BLaER1 (cell line): ENCODE data around the gene ACVR2B.

Experiments used
- H3K27ac ChIP-seq: shearing (Covaris generic); formaldehyde crosslinking; 2 replicates; pipeline ENCODE4 v1.8.1; 2022
- H3K27me3 ChIP-seq: shearing (Covaris generic); formaldehyde crosslinking; 2 replicates; pipeline ENCODE4 v1.8.1; 2022
- H3K36me3 ChIP-seq: shearing (Covaris generic); formaldehyde crosslinking; 2 replicates; pipeline ENCODE4 v1.8.1; 2022
- H3K4me1 ChIP-seq: shearing (Covaris generic); formaldehyde crosslinking; 2 replicates; pipeline ENCODE4 v1.8.1; 2022
- H3K4me2 ChIP-seq: shearing (Covaris generic); formaldehyde crosslinking; 2 replicates; pipeline ENCODE4 v1.8.1; 2022
- H3K4me3 ChIP-seq: shearing (Covaris generic); formaldehyde crosslinking; 2 replicates; pipeline ENCODE4 v1.8.1; 2022
- H3K9ac ChIP-seq: shearing (Covaris generic); formaldehyde crosslinking; 2 replicates; pipeline ENCODE4 v1.8.1; 2022
- H3K9me3 ChIP-seq: shearing (Covaris generic); formaldehyde crosslinking; 2 replicates; pipeline ENCODE4 v1.8.1; 2022
- H4K20me1 ChIP-seq: shearing (Covaris generic); formaldehyde crosslinking; 2 replicates; pipeline ENCODE4 v1.8.1; 2022
- Cebpa-rat ChIP-seq: shearing (Covaris generic); IDR thresholded peaks from 2 replicates; pipeline ENCODE4 v1.8.1; 2022

ACVR2B gene

DNA sequence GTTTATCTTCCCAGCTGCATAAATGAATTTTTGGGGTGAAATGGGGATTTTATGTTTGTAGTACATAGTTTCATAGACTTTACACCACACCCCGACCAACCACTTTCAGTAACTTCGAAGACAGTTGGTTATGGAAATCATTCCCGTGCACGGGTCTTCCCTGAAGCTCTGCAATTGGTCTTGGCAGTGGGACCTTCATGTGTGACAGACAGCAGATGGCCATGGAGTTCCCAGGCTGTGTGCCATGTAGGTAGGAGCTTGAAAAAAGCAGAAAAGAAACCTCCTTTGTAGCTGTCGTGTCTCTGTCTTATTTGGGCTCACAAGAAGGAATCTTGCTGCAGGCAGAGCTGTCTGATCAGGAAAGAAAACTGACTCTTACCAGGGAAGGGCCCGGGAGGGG, 68.3 kb downstream of the ACVR2B start:
- H4K20me1 ChIP-seq, result no peaks in the 10 kb centered on the region
- TF ChIP-seq Cebpa-rat, result no peak
- H3K9ac ChIP-seq, result no peak overlapping the region
- H3K36me3 ChIP-seq, result peaks cover 54% of the 10 kb centered on the region
- H3K4me2 ChIP-seq, result no peak overlapping the region
- H3K27me3 ChIP-seq, result no peaks in the 10 kb centered on the region
- peaks cover 23% of the 10 kb centered on the region for H3K4me1 ChIP-seq
- H3K9me3 ChIP-seq, result no peaks in the 10 kb centered on the region
- no peak overlapping the region for H3K4me3 ChIP-seq
- H3K27ac ChIP-seq, result no peak overlapping the region

DNA sequence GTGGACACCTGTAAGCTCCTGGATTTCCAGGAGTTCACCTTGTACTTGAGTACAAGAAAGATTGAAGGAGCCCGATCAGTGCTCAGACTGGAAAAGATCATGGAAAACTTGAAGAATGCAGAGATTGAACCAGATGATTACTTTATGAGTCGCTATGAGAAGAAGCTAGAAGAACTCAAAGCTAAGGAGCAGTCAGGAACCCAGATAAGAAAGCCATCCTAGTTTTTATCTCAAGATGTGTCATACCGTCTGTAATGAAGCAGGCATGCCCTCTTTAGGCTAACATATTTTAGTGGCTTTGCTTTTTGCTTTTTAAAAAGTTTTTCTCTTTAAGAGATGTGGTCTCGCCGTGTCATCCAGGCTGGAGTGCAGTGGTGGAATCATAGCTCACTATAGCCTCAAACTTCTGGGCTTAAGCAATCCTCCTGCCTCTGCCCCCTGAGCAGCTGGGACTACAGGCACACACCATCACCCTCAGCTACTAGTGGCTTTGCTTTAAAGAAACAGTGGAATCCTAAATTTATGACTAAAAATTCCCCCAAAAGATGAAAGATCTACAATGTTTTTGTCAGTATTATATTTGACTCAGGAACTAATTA, 70.5 kb downstream of the ACVR2B start:
- Histone ChIP-seq H3K9ac (no peak overlapping the region), H3K36me3 (peaks cover 68% of the 10 kb centered on the region), H3K4me2 (no peak overlapping the region), H3K27ac (no peak overlapping the region), H3K27me3 (no peaks in the 10 kb centered on the region), H3K4me3 (no peak overlapping the region), H4K20me1 (no peaks in the 10 kb centered on the region; the same call in 1 of the 2 replicates), H3K4me1 (peaks cover 13% of the 10 kb centered on the region), H3K9me3 (no peaks in the 10 kb centered on the region)
- TF ChIP-seq Cebpa-rat, result no peak

DNA sequence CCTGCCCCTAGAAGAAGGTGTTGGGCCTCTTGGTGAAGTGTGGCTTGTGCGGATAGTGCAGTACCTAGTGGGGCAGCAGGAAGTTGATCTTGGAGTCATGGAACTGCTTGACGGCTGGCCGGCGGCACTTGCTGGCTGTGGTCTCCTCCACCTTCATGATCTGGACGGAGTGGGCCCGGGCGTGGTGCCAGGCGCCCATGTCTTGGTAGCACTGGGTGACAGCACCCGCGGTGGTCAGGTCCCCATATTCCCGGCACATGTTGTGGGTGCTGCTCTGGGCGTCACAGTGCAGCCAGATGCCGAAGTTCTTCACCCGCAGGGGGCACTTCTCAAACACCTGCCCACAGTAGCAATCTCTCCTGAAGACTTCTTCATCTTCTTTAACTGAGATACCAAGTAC, 73.1 kb downstream of the ACVR2B start:
- H3K4me3 ChIP-seq, result no peak overlapping the region
- no peak overlapping the region for H3K9ac ChIP-seq
- H3K4me1 ChIP-seq, result no peaks in the 10 kb centered on the region
- H3K9me3 ChIP-seq, result no peaks in the 10 kb centered on the region
- H3K4me2 ChIP-seq, result no peak overlapping the region
- peaks cover 73% of the 10 kb centered on the region for H3K36me3 ChIP-seq
- no peaks in the 10 kb centered on the region; the same call in 1 of the 2 replicates for H3K27me3 ChIP-seq
- TF ChIP-seq Cebpa-rat, result no peak
- H3K27ac ChIP-seq, result no peak overlapping the region
- no peaks in the 10 kb centered on the region; the same call in 1 of the 2 replicates for H4K20me1 ChIP-seq

DNA sequence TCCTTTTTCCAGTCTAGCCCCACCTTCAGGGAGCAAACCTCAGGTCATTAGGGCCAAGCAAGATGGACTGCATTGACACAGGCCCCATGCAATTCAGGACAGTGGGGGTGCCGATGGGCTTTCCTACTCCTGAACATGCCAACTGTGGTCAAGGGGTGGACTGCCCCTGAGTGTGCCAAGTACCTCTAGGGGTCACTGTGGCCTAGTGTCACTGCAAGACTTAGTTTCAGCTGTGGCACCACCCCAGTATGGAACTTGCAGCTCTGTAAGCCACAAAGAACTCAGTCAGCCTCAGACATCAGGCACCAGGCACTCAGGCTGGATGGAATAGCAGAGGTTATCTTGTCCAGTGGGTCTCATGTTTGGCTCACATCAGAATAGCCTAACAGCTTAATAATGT, 74.8 kb downstream of the ACVR2B start:
- no peak overlapping the region for H3K27ac ChIP-seq
- no peaks in the 10 kb centered on the region; the same call in 1 of the 2 replicates for H3K27me3 ChIP-seq
- H3K9ac ChIP-seq, result no peak overlapping the region
- no peaks in the 10 kb centered on the region; the same call in 1 of the 2 replicates for H4K20me1 ChIP-seq
- TF ChIP-seq Cebpa-rat, result no peak
- no peak overlapping the region for H3K4me3 ChIP-seq
- H3K36me3 ChIP-seq, result peaks cover 63% of the 10 kb centered on the region
- H3K4me2 ChIP-seq, result no peak overlapping the region
- H3K9me3 ChIP-seq, result no peaks in the 10 kb centered on the region
- H3K4me1 ChIP-seq, result no peaks in the 10 kb centered on the region

DNA sequence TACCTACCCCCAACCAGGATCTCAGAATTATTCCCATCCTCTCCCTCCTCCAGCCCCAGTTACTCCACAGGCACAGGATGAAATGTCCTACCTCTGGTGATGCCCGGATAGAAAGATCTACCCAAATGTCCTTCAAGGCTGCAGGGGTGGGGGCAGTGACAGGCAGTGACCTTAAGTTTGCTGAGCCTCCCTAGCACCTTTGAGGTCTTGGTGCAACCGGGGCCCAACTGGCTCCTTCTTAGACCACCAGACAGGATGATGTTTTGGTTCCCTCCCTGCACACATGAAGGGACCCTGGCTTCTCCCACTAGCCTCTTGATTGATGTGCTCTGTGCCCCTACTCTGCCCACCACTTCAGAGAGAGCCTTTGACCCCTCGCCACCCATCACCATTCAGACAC, 78.8 kb downstream of the ACVR2B start:
- Histone ChIP-seq H3K27me3 (no peaks in the 10 kb centered on the region; the same call in 1 of the 2 replicates), H3K4me2 (no peak overlapping the region)
- TF ChIP-seq Cebpa-rat, result no peak

DNA sequence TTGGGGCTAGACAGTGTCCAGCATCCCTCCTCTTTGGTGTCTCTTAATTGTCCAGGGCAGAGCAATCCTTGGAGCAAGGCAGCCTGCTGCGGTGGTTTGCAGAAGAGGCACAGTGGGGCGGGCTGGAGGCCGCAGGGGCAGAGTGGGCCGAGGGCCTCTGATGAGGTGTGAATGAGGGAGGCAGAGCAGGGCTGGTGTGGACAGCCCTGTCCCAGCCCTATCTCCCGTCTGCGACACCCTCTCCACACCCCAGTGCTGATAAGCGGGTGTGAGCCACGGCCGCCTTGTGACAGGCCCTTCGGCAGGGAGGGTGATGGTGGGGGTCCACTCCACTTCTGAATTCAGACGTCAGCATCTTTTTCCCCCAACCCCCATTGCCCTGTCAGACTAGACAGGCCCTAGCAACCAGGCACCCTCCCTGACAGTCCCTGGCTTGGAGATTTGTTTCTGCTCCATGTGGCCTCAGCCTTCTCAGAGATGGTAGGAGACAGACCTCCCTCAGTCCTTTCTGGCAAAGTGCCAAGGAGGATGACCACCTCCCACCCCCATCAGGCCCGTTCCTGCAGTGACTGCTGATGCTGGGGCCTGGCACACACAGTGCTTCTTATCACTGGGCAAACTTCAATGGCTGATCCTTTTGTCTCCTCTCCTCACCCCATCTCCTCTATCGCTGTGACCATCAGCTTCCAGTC, 79.7 kb downstream of the ACVR2B start:
- Histone ChIP-seq H4K20me1 (0 out of 2 replicates have a peak, but pooled peaks cover 10% of the 10 kb centered on the region), H3K36me3 (peaks cover 46% of the 10 kb centered on the region), H3K4me2 (no peak overlapping the region), H3K9me3 (no peaks in the 10 kb centered on the region), H3K9ac (no peak overlapping the region), H3K27ac (no peak overlapping the region), H3K4me1 (no peaks in the 10 kb centered on the region), H3K27me3 (no peaks in the 10 kb centered on the region; the same call in 1 of the 2 replicates), H3K4me3 (no peak overlapping the region)
- no peak for TF ChIP-seq Cebpa-rat

More for the DNA sequence above, 78.8 kb downstream of the ACVR2B start:
- Histone ChIP-seq H3K27ac (no peak overlapping the region), H4K20me1 (peaks cover 7% of the 10 kb centered on the region; the same call in 1 of the 2 replicates), H3K4me3 (no peak overlapping the region), H3K4me1 (no peaks in the 10 kb centered on the region), H3K36me3 (peaks cover 53% of the 10 kb centered on the region), H3K9ac (no peak overlapping the region), H3K9me3 (no peaks in the 10 kb centered on the region)

DNA sequence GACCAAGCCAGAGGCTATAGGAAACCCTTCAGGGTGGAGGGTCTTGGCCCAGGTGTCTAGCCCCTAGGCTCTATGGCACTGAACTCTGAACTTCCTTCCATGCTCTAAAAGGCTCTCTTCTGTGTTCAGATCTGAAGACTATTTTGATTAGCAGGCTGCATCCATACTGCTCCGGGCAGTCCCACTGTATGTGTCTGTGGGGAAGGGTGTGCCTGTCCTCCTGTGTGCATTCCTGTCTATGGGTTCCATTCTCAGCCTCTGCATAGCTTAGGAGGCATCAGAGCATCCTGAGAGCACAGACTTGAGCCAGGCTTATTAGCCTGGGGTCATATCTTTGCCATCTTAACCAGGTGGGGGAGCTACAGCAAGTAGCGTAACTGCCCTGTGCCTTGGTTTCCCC, 80.5 kb downstream of the ACVR2B start:
- Histone ChIP-seq H3K27ac (no peak overlapping the region), H3K9ac (no peak overlapping the region), H3K36me3 (peaks cover 44% of the 10 kb centered on the region), H3K27me3 (no peaks in the 10 kb centered on the region; the same call in 1 of the 2 replicates), H3K4me2 (no peak overlapping the region), H3K4me3 (no peak overlapping the region), H3K4me1 (no peaks in the 10 kb centered on the region), H4K20me1 (0 out of 2 replicates have a peak, but pooled peaks cover 18% of the 10 kb centered on the region), H3K9me3 (no peaks in the 10 kb centered on the region)
- TF ChIP-seq Cebpa-rat, result no peak

DNA sequence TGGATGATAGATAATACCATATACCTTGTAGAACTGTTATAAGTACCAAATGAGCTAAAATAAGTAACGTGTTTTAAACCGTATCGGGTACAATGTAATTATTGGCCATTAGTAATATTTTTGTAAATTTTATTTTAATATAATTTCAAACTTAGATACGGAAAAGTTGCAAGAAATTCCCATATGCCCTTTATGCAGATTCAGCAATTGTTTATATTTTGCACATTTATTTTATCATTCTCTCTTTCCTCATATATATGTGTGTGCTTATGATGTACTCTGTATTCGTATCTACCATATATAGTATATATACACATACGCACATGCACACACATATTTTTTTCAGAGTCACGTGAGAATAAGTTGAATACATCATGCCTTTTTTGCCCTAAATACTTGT, 80.9 kb downstream of the ACVR2B start:
- Histone ChIP-seq H3K4me1 (no peaks in the 10 kb centered on the region), H3K9ac (no peak overlapping the region), H3K27me3 (no peaks in the 10 kb centered on the region; the same call in 1 of the 2 replicates), H3K36me3 (peaks cover 44% of the 10 kb centered on the region), H4K20me1 (0 out of 2 replicates have a peak, but pooled peaks cover 20% of the 10 kb centered on the region), H3K27ac (no peak overlapping the region), H3K9me3 (no peaks in the 10 kb centered on the region), H3K4me2 (no peak overlapping the region), H3K4me3 (no peak overlapping the region)
- no peak for TF ChIP-seq Cebpa-rat

DNA sequence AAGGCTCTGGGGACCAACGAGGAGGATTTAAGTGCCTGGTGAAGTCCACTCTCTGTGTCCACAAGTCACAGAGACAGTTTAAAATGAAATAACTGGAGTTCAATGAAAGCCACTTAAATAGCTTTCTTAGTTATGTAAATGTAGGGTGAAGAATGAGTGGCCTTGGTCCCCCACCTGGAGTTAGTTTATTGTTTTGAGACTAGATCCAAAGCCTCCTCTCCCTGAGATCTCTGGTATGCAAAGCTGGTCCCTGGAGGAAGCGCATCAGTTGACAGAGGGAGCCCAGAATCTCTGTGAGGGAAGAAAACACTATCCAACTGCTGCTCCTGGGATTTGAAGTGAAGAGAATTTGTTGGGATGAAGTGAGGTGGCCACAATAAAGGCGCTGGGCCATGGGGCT, 83.0 kb downstream of the ACVR2B start:
- no peak for TF ChIP-seq Cebpa-rat
- H3K9me3 ChIP-seq, result no peaks in the 10 kb centered on the region
- peaks cover 41% of the 10 kb centered on the region for H4K20me1 ChIP-seq
- no peak overlapping the region for H3K4me3 ChIP-seq
- H3K9ac ChIP-seq, result no peak overlapping the region
- peaks cover 37% of the 10 kb centered on the region for H3K36me3 ChIP-seq
- peaks cover 9% of the 10 kb centered on the region for H3K4me1 ChIP-seq
- H3K27me3 ChIP-seq, result no peaks in the 10 kb centered on the region
- no peak overlapping the region for H3K4me2 ChIP-seq
- no peak overlapping the region for H3K27ac ChIP-seq

DNA sequence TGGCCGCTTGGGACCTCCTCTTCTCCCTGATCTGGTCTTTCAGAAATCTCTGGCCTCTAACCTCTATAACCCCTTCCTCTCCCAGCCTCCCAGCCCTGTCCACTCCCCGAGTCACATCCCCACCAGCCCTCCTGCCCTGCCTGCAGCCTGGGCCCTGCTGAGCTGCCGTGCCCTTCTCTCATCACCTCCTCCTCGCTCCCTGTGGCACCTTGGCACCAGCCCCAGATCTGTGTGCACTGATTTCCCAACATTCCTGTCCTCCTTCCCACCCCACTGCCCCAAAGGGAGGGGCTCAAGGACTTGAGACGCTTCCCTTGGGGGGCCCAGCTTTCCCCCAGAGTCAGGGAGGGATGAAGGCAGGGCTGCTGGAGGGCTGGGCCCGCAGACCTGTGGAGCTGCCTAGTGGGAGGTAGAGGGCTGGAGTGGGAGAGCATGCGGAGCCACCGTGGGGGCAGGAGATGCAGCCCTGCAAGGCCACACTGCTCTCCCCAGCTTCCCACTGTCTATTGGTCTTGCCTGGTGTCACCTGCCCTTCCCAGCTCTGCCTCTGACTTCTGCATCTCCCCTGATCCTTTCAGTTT, 85.2 kb downstream of the ACVR2B start:
- H4K20me1 ChIP-seq, result peaks cover 63% of the 10 kb centered on the region
- peaks cover 16% of the 10 kb centered on the region for H3K27me3 ChIP-seq
- H3K4me1 ChIP-seq, result peaks cover 27% of the 10 kb centered on the region
- no peak overlapping the region for H3K4me3 ChIP-seq
- no peaks in the 10 kb centered on the region for H3K9me3 ChIP-seq
- H3K9ac ChIP-seq, result no peak overlapping the region
- H3K27ac ChIP-seq, result no peak overlapping the region
- no peak for TF ChIP-seq Cebpa-rat
- H3K36me3 ChIP-seq, result peaks cover 27% of the 10 kb centered on the region
- H3K4me2 ChIP-seq, result no peak overlapping the region
